Activated naive CD8-positive, alpha-beta T cell treated with anti-CD3 and anti-CD28 coated beads for 36 hours (primary cell): Measurements from ENCODE around the gene SEMA4D. TPM values are rescaled to one million over a fixed set of nuclear protein-coding genes. Genes with fewer than 3 reads are reported as not detected.
A peak's percentile ranks its signal among the peaks of the same experiment; 100 is the strongest.
"Not testable (repeated sequence)": the region's sequence is repeated elsewhere in the genome, so short reads cannot be mapped to it uniquely, and the experiment has no call there.

Experiments
- DNase-seq: peaks from one replicate; pipeline ENCODE4 v3.0.0; 2021
- H3K27ac Mint-ChIP-seq: one replicate; pipeline ENCODE4 v1.8.0; 2022; ENCODE audit warnings: mild to moderate bottlenecking, moderate library complexity, mixed read lengths
- H3K27me3 Mint-ChIP-seq: one replicate; pipeline ENCODE4 v1.8.0; 2022; ENCODE audit warnings: mild to moderate bottlenecking, mixed read lengths
- H3K36me3 Mint-ChIP-seq: one replicate; pipeline ENCODE4 v1.8.0; 2021; ENCODE audit warnings: mild to moderate bottlenecking, mixed read lengths
- H3K4me1 Mint-ChIP-seq: one replicate; pipeline ENCODE4 v1.8.0; 2021; ENCODE audit warnings: mixed read lengths
- H3K4me3 Mint-ChIP-seq: one replicate; pipeline ENCODE4 v1.8.0; 2022; ENCODE audit warnings: mild to moderate bottlenecking, moderate library complexity, mixed read lengths
- H3K9me3 Mint-ChIP-seq: one replicate; pipeline ENCODE4 v1.8.0; 2022; ENCODE audit warnings: mixed read lengths
- total RNA-seq, 2 experiments: library from RNA; stranded (reverse); gene quantifications; one replicate each; pipeline ENCODE4 v1.2.3, GENCODE V29; 2021

Gene SEMA4D
- total RNA-seq, 2 experiments from 2014 or later = 239 to 245 TPM

- peaks cover 65% of the 10 kb centered on the region for H3K36me3 Mint-ChIP-seq
- no peak overlapping the region for H3K4me3 Mint-ChIP-seq
- no peaks in the 10 kb centered on the region for H3K27me3 Mint-ChIP-seq
- DNase-seq = no peak
- peaks cover 3% of the 10 kb centered on the region for H3K9me3 Mint-ChIP-seq
- H3K4me1 Mint-ChIP-seq = peaks cover 15% of the 10 kb centered on the region
- no peak overlapping the region for H3K27ac Mint-ChIP-seq
These were observed 152.4 kb downstream of the SEMA4D start for GRCh38 chr9:89345476-89345875.

GRCh38 chr9:89343812-89344211 is 154.1 kb downstream of the SEMA4D start:
- not testable (repeated sequence) for H3K27ac Mint-ChIP-seq, H3K9me3 Mint-ChIP-seq, DNase-seq, H3K4me3 Mint-ChIP-seq, H3K27me3 Mint-ChIP-seq
- Mint-ChIP-seq H3K4me1 (peaks cover 25% of the 10 kb centered on the region), H3K36me3 (peaks cover 69% of the 10 kb centered on the region)

DNA sequence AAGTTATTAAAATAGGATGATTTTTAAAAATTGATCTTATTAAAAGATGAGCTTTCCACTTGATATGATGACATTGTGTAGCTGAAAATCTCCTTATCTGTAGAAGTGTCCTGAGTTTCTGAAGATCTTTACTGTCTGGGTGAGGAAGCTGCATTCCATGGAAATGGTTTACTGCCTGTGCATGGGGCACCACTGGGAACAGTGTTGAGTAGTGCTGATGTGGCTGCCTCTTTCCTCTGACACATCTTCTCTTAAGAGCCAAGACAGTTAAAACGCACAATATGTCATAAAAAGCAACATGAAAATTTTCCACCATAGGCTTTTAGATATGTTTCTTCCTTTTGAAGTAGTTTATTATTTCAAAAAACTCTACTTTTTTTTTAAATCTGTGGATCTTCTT is 155.0 kb downstream of the SEMA4D start:
- Mint-ChIP-seq H3K9me3 (peaks cover 3% of the 10 kb centered on the region), H3K36me3 (peaks cover 70% of the 10 kb centered on the region), H3K27me3 (no peaks in the 10 kb centered on the region), H3K4me3 (no peak overlapping the region), H3K4me1 (peaks cover 31% of the 10 kb centered on the region), H3K27ac (no peak overlapping the region)
- DNase-seq = no peak

GRCh38 chr9:89342213-89342612 is 155.7 kb downstream of the SEMA4D start:
- Mint-ChIP-seq H3K27me3 (no peaks in the 10 kb centered on the region), H3K4me1 (peaks cover 31% of the 10 kb centered on the region), H3K4me3 (no peak overlapping the region), H3K27ac (no peak overlapping the region), H3K36me3 (peaks cover 72% of the 10 kb centered on the region), H3K9me3 (peaks cover 3% of the 10 kb centered on the region)
- no peak for DNase-seq

DNA sequence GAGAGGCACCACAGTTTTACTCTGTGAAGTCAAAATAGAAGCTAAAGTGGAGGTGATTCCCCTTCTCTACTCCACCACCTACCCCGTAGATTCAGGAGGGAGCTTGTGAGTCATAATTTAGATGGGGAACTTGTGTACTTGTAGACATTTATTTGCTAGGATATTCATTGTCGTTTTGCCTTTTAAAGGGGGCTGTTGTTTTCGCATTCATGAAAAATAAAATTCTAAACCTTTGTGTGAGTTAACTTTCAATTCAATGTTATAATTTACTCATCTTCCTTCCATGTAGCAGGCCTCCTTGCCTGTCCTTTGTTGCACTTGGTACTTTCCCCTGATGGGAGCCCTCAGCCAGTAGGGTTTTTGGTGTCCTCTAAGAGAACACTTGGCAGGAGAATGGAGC is 157.6 kb downstream of the SEMA4D start:
- H3K27me3 Mint-ChIP-seq = no peaks in the 10 kb centered on the region
- H3K9me3 Mint-ChIP-seq = peaks cover 3% of the 10 kb centered on the region
- peaks cover 64% of the 10 kb centered on the region for H3K36me3 Mint-ChIP-seq
- no peak overlapping the region for H3K4me3 Mint-ChIP-seq
- no peak for DNase-seq
- H3K4me1 Mint-ChIP-seq = peaks cover 31% of the 10 kb centered on the region
- H3K27ac Mint-ChIP-seq = peak overlapping the region; percentile 78

- no peak for DNase-seq
- peaks cover 61% of the 10 kb centered on the region for H3K36me3 Mint-ChIP-seq
- H3K27ac Mint-ChIP-seq = peak overlapping the region; percentile 78
- no peaks in the 10 kb centered on the region for H3K27me3 Mint-ChIP-seq
- peaks cover 3% of the 10 kb centered on the region for H3K9me3 Mint-ChIP-seq
- no peak overlapping the region for H3K4me3 Mint-ChIP-seq
- peaks cover 31% of the 10 kb centered on the region for H3K4me1 Mint-ChIP-seq
These were observed 158.1 kb downstream of the SEMA4D start for GRCh38 chr9:89339807-89340206.

GRCh38 chr9:89330513-89330912 is 167.4 kb downstream of the SEMA4D start:
- Mint-ChIP-seq H3K27me3 (no peaks in the 10 kb centered on the region), H3K9me3 (no peaks in the 10 kb centered on the region), H3K27ac (no peak overlapping the region), H3K36me3 (peaks cover 33% of the 10 kb centered on the region), H3K4me3 (no peak overlapping the region), H3K4me1 (peaks cover 12% of the 10 kb centered on the region)
- DNase-seq = no peak

- H3K4me3 Mint-ChIP-seq = no peak overlapping the region
- no peaks in the 10 kb centered on the region for H3K9me3 Mint-ChIP-seq
- DNase-seq = no peak
- H3K4me1 Mint-ChIP-seq = peaks cover 17% of the 10 kb centered on the region
- H3K27ac Mint-ChIP-seq = no peak overlapping the region
- H3K36me3 Mint-ChIP-seq = peaks cover 32% of the 10 kb centered on the region
- no peaks in the 10 kb centered on the region for H3K27me3 Mint-ChIP-seq
These were observed 168.0 kb downstream of the SEMA4D start for GRCh38 chr9:89329917-89330316.

GRCh38 chr9:89328064-89328463 is 169.8 kb downstream of the SEMA4D start:
- Mint-ChIP-seq H3K36me3 (peaks cover 25% of the 10 kb centered on the region), H3K4me1 (peaks cover 22% of the 10 kb centered on the region), H3K9me3 (no peaks in the 10 kb centered on the region), H3K4me3 (no peak overlapping the region), H3K27me3 (no peaks in the 10 kb centered on the region), H3K27ac (no peak overlapping the region)
- no peak for DNase-seq

GRCh38 chr9:89325733-89326132 is 172.2 kb downstream of the SEMA4D start:
- DNase-seq = no peak
- Mint-ChIP-seq H3K36me3 (peaks cover 44% of the 10 kb centered on the region), H3K4me1 (peaks cover 43% of the 10 kb centered on the region), H3K4me3 (no peak overlapping the region), H3K9me3 (no peaks in the 10 kb centered on the region), H3K27me3 (no peaks in the 10 kb centered on the region), H3K27ac (no peak overlapping the region)

DNA sequence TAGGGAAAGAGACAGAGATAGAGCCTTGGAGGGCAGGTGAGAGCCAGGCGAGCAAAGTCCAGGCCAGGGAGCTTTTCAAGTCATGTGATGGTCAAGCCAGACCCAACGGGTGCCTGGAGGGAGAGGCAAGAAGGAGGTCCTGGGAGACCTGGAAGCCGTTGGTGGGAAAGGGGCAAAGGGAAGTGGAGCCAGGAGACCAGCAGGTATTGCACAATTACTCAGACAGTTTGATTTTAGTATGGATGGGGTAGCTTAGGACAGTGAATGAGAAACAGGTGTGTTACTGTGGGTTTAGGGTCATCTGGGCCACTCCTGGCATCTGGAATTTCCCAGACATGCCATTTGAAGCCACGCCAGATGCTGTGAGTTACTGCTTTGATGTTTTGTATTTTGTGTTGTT is 174.5 kb downstream of the SEMA4D start:
- H3K4me3 Mint-ChIP-seq = no peak overlapping the region
- H3K27me3 Mint-ChIP-seq = no peaks in the 10 kb centered on the region
- H3K27ac Mint-ChIP-seq = peak overlapping the region; percentile 71
- no peak for DNase-seq
- H3K9me3 Mint-ChIP-seq = no peaks in the 10 kb centered on the region
- H3K4me1 Mint-ChIP-seq = peaks cover 55% of the 10 kb centered on the region
- peaks cover 45% of the 10 kb centered on the region for H3K36me3 Mint-ChIP-seq

DNA sequence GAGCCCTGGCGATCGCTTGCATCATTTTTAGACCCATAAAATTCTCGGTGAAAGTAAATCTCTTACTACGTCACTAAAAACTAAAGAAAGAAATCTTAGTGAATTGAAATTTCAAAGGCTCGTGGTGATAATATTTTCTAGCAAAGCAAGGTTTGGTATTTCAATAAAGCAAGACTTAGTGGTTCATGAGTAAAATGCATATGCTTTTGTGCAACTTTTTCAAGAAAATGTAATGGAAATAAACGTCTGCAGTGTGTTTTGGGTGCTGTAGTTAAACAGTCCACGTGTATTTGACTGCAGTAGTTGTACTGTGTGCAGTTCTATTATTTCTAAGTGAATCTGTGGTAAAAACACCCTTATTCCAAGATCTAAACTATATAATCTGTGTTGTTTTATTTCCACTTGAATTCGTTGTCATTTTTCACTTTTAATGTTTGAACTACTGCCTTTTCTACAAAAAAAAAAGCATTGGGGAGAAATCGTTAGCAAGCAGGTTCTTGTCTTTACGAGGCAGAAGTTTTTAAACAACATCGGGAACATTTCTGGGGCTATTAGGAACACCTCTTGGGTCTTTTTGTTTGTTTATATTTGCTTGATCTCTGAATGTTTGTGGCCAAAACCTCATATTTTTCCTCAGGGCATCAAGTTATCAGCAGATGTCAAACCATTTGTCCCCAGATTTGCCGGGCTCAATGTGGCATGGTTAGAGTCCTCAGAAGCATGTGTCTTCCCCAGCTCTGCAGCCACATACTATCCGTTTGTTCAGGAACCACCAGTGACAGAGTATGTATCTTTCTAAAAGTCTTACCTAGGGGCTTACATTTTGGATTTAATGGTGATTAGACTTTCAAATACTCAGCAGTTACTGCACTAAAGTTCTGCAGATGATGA is 178.7 kb downstream of the SEMA4D start:
- Mint-ChIP-seq H3K9me3 (no peaks in the 10 kb centered on the region), H3K27ac (peak overlapping the region; percentile 99), H3K27me3 (no peaks in the 10 kb centered on the region), H3K4me3 (peak overlapping the region; percentile 90), H3K36me3 (peaks cover 76% of the 10 kb centered on the region), H3K4me1 (peaks cover 79% of the 10 kb centered on the region)
- no peak for DNase-seq

GRCh38 chr9:89318123-89319014 is 179.5 kb downstream of the SEMA4D start, which contains the start of gene SECISBP2:
Gene SECISBP2 (plus strand): TSS chr9:89318500. CDS start chr9:89318577, 77 bp downstream.
- H3K36me3 Mint-ChIP-seq = peaks cover 82% of the 10 kb centered on the region
- peak within 1 kb of the TSS; percentile 99 for H3K27ac Mint-ChIP-seq
- H3K4me3 Mint-ChIP-seq = peak within 1 kb of the TSS; percentile 90
- H3K27me3 Mint-ChIP-seq = no peaks in the 10 kb centered on the region
- peaks cover 79% of the 10 kb centered on the region for H3K4me1 Mint-ChIP-seq
- H3K9me3 Mint-ChIP-seq = no peaks in the 10 kb centered on the region
- peak; percentile 97 for DNase-seq

DNA sequence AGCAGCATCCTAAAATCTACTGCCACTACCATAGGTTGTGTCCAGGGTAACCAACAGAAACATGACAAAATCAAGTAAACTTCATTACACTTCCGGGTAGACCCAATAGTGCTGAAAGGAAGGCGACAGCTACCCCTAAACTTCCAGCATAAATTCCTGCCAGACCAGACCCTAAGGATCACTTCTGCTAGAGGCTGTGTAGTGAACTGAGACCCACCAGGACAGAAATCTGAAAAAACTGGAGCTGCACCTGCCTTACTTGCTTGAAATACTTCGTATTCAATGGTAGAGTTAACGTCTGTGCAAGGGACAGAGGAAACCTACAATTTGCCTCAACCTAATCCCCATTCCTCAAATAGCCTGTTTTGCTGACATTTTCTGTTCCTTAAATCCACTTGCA is 180.6 kb downstream of the SEMA4D start:
- H3K36me3 Mint-ChIP-seq = peaks cover 82% of the 10 kb centered on the region
- H3K4me1 Mint-ChIP-seq = peaks cover 71% of the 10 kb centered on the region

DNA sequence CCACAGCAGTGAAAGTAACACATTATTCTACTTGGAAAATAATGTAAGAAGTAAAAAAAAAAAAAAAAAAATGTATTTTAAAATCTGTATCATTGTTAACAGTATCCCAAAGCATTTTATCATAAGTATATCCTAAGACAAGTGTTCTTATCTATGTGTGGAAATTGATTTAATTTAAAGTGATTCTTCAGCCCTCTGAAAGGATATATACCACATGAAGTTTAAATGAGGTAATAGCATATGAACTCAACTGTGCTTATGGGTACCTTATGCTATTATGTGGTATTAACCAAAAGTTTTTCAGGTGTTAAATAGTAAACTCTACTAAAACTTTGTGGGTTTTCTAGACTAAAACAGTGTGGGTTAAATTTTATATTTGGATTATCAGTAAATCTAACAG is 182.4 kb downstream of the SEMA4D start:
- no peak overlapping the region for H3K27ac Mint-ChIP-seq
- H3K4me1 Mint-ChIP-seq = peaks cover 56% of the 10 kb centered on the region
- peaks cover 6% of the 10 kb centered on the region for H3K27me3 Mint-ChIP-seq
- peaks cover 78% of the 10 kb centered on the region for H3K36me3 Mint-ChIP-seq
- no peaks in the 10 kb centered on the region for H3K9me3 Mint-ChIP-seq
- DNase-seq = no peak
- peak overlapping the region; percentile 91 for H3K4me3 Mint-ChIP-seq

More for the DNA sequence above, 180.6 kb downstream of the SEMA4D start:
- DNase-seq = no peak
- Mint-ChIP-seq H3K27ac (peak overlapping the region; percentile 99), H3K27me3 (no peaks in the 10 kb centered on the region), H3K4me3 (peak overlapping the region; percentile 90), H3K9me3 (no peaks in the 10 kb centered on the region)
